Upper lobe of right lung (tissue), 1 donor: ENCODE data around the gene ITGAE. TPM values are rescaled to one million over a fixed set of nuclear protein-coding genes. Genes with fewer than 3 reads are reported as not detected.
A peak's percentile ranks its signal among the peaks of the same experiment; 100 is the strongest.
"Not testable (repeated sequence)": the region's sequence is repeated elsewhere in the genome, so short reads cannot be mapped to it uniquely, and the experiment has no call there.

Source experiments
- ATAC-seq: fragments of 200-7000 bp; cut with Tn5 transposase; one replicate; pipeline ENCODE4 v1.9.1; 2020; ENCODE audit warnings: mild to moderate bottlenecking, moderate library complexity
- DNase-seq: peaks from one replicate; pipeline ENCODE4 v3.0.0-alpha.2; 2020
- H3K27ac ChIP-seq: fragments of 200-600 bp; one replicate; pipeline ENCODE4 v1.8.0; 2022
- H3K27me3 ChIP-seq: fragments of 200-600 bp; one replicate; pipeline ENCODE4 v1.8.0; 2022; ENCODE audit warnings: mild to moderate bottlenecking
- H3K36me3 ChIP-seq: fragments of 200-600 bp; one replicate; pipeline ENCODE4 v1.8.0; 2022
- H3K4me1 ChIP-seq: fragments of 200-600 bp; one replicate; pipeline ENCODE4 v1.8.0; 2022
- H3K4me3 ChIP-seq: fragments of 200-600 bp; one replicate; pipeline ENCODE4 v1.8.0; 2022; ENCODE audit warnings: mild to moderate bottlenecking
- H3K9me3 ChIP-seq: fragments of 200-600 bp; one replicate; pipeline ENCODE4 v1.8.0; 2022
- CTCF ChIP-seq: fragments of 200-600 bp; IDR thresholded peaks from one replicate; pipeline ENCODE4 v1.8.0; 2022; ENCODE audit warnings: antibody characterized with exemption
- intact Hi-C: fragments of 100-400 bp; cut with DNase I; formaldehyde crosslinking; loops from one replicate; pipeline ENCODE4 v1.11.0; 2022
- total RNA-seq: library from RNA; stranded (reverse); fragmentation: NEBNext Ultra II Directional; extraction: Animal tissue kit (Norgen Biotek cat#: 25700); gene quantifications from one replicate; pipeline ENCODE4 v1.2.1, GENCODE V29; 2021
- donor health status: DM: no; HTN: yes; CAD: no; lungs with severe emphysema.

ITGAE gene
- total RNA-seq, 1 donor from 2014 or later, result 24.2 TPM

- intact Hi-C loops, result no loop called here
- peak; percentile 99 for ATAC-seq
- TF ChIP-seq CTCF, result peak; percentile 96
Observed at GRCh38 chr17:3845621-3846436, 44.8 kb upstream of the ITGAE start, which contains the start of gene NCBP3. Gene NCBP3 (minus strand): TSS chr17:3846246. CDS start chr17:3846223, 23 bp downstream.

GRCh38 chr17:3845291-3845620, 44.3 kb upstream of the ITGAE start:
- no peak for ATAC-seq
- peak overlapping the region; percentile 93 for H3K27ac ChIP-seq
- intact Hi-C loops, result no loop called here

More at GRCh38 chr17:3845621-3846436, 44.8 kb upstream of the ITGAE start, which contains the start of gene NCBP3:
- H3K9me3 ChIP-seq, result no peaks in the 10 kb centered on the region
- H3K36me3 ChIP-seq, result peaks cover 17% of the 10 kb centered on the region
- peak; percentile 96 for DNase-seq
- peak within 1 kb of the TSS; percentile 93 for H3K27ac ChIP-seq
- H3K4me1 ChIP-seq, result peaks cover 19% of the 10 kb centered on the region
- H3K4me3 ChIP-seq, result peak within 1 kb of the TSS; percentile 86
- H3K27me3 ChIP-seq, result no peaks in the 10 kb centered on the region

GRCh38 chr17:3844556-3844955, 43.6 kb upstream of the ITGAE start:
- H3K4me3 ChIP-seq, intact Hi-C loops, DNase-seq: not testable (repeated sequence)

More at GRCh38 chr17:3845291-3845620, 44.3 kb upstream of the ITGAE start:
- Histone ChIP-seq H3K27me3 (no peaks in the 10 kb centered on the region), H3K4me3 (peak overlapping the region; percentile 86), H3K36me3 (peaks cover 22% of the 10 kb centered on the region), H3K9me3 (no peaks in the 10 kb centered on the region), H3K4me1 (peaks cover 19% of the 10 kb centered on the region)
- no peak for DNase-seq
- no peak for TF ChIP-seq CTCF

GRCh38 chr17:3843935-3844516, 43.0 kb upstream of the ITGAE start:
- H3K4me1 ChIP-seq, result peaks cover 19% of the 10 kb centered on the region
- ATAC-seq (peak; percentile 13), DNase-seq (no peak)
- intact Hi-C loops, result no loop called here
- H3K9me3 ChIP-seq, result no peaks in the 10 kb centered on the region
- H3K36me3 ChIP-seq, result peaks cover 34% of the 10 kb centered on the region
- H3K27ac ChIP-seq, result no peak overlapping the region
- H3K4me3 ChIP-seq, result no peak overlapping the region
- no peaks in the 10 kb centered on the region for H3K27me3 ChIP-seq
- peak; percentile 48 for TF ChIP-seq CTCF

More at GRCh38 chr17:3844556-3844955, 43.6 kb upstream of the ITGAE start:
- Histone ChIP-seq H3K36me3 (peaks cover 29% of the 10 kb centered on the region), H3K4me1 (peaks cover 19% of the 10 kb centered on the region)
- ATAC-seq, H3K9me3 ChIP-seq, H3K27ac ChIP-seq, H3K27me3 ChIP-seq: not testable (repeated sequence)

- ATAC-seq, result peak; percentile 59
- Histone ChIP-seq H3K36me3 (peaks cover 89% of the 10 kb centered on the region), H3K4me1 (peaks cover 8% of the 10 kb centered on the region), H3K9me3 (no peaks in the 10 kb centered on the region), H3K27ac (no peak overlapping the region), H3K27me3 (no peaks in the 10 kb centered on the region), H3K4me3 (no peak overlapping the region)
- intact Hi-C loops, result no loop called here
- no peak for TF ChIP-seq CTCF
- DNase-seq, result no peak
Observed at GRCh38 chr17:3838206-3838605, 37.2 kb upstream of the ITGAE start.

- ATAC-seq, result no peak
- H3K27me3 ChIP-seq, result no peaks in the 10 kb centered on the region
- no peak for DNase-seq
Observed at GRCh38 chr17:3836551-3836950, 35.6 kb upstream of the ITGAE start.

More at GRCh38 chr17:3836551-3836950, 35.6 kb upstream of the ITGAE start:
- Histone ChIP-seq H3K27ac (no peak overlapping the region), H3K4me3 (no peak overlapping the region), H3K4me1 (peaks cover 8% of the 10 kb centered on the region), H3K36me3 (peaks cover 82% of the 10 kb centered on the region), H3K9me3 (no peaks in the 10 kb centered on the region)
- intact Hi-C loops, result no loop called here
- no peak for TF ChIP-seq CTCF
